ENCODE results near the gene SAFB2. TPM values are rescaled to one million over a fixed set of nuclear protein-coding genes. Genes with fewer than 3 reads are reported as not detected.

SAFB2 gene
- total RNA-seq, 6 experiments from 2014 or later, result 30.4 to 41.8 (median 37.3) TPM

- H3K27me3 Mint-ChIP-seq (ENCODE audit: insufficient read depth), result no peaks in the 10 kb centered on the region
- DNase-seq, result no peak
- H3K9me3 Mint-ChIP-seq, result no peaks in the 10 kb centered on the region
- no peak overlapping the region for H3K4me3 Mint-ChIP-seq
- H3K36me3 Mint-ChIP-seq (ENCODE audit: low read depth), result no peaks in the 10 kb centered on the region
- peaks cover 11% of the 10 kb centered on the region for H3K4me1 Mint-ChIP-seq (ENCODE audit: low read depth)
- H3K27ac Mint-ChIP-seq, result no peak overlapping the region
- no peak for TF ChIP-seq CTCF (IDR thresholded peaks at IDR 0.05)
These were observed 43.3 kb downstream of the SAFB2 start for GRCh38 chr19:5579286-5579685.

DNA sequence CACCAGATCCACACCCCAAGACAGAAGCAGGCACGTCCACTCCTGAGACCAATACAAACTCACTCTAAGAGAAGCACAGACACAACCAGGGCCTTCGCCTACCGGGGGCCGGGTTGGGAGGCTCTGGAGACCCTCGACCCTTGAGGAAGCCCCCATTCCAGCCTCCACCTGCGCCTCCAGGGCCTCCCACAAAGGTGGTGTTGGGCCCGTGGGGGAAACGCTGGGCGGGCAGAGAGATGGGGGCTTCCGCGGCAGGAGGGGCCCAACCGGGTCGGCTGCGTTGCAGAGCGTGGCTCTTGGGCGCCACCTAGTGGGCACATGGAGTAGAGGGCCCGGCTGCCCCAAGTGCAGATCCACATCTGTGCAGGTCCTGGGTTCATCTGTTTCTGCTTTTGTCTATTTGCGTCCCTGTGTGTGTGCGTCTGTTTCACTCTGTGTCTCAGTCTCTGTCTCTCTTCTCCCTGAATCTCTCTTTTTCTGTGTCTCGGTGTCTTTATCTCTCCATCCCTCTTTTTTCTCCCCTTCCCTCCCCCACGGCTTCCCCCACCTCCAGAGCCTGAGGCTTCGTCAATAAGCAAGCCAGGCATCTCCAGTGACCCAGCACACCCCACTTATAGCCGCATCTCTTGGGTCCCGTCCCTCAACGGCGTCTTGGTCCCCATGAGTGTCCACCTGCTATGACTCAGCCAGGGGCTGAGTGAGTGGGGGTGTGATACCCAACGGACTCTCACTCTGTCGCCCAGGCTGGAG is 44.3 kb downstream of the SAFB2 start:
- Mint-ChIP-seq H3K27me3 (ENCODE audit: insufficient read depth) (no peaks in the 10 kb centered on the region), H3K4me3 (peak overlapping the region; percentile 62), H3K27ac (no peak overlapping the region), H3K9me3 (no peaks in the 10 kb centered on the region), H3K36me3 (ENCODE audit: low read depth) (no peaks in the 10 kb centered on the region), H3K4me1 (ENCODE audit: low read depth) (peaks cover 11% of the 10 kb centered on the region)
- peak; percentile 100 for TF ChIP-seq CTCF (IDR thresholded peaks at IDR 0.05)
- DNase-seq, result peak; percentile 9

- H3K27me3 Mint-ChIP-seq (ENCODE audit: insufficient read depth), result no peaks in the 10 kb centered on the region
- H3K4me1 Mint-ChIP-seq (ENCODE audit: low read depth), result peaks cover 11% of the 10 kb centered on the region
- no peak overlapping the region for H3K4me3 Mint-ChIP-seq
- H3K36me3 Mint-ChIP-seq (ENCODE audit: low read depth), result no peaks in the 10 kb centered on the region
- no peak for DNase-seq
- no peak overlapping the region for H3K27ac Mint-ChIP-seq
- H3K9me3 Mint-ChIP-seq, result no peaks in the 10 kb centered on the region
- no peak for TF ChIP-seq CTCF (IDR thresholded peaks at IDR 0.05)
These were observed 47.0 kb downstream of the SAFB2 start for GRCh38 chr19:5575590-5575989.

- Mint-ChIP-seq H3K9me3 (no peaks in the 10 kb centered on the region), H3K27ac (no peak overlapping the region), H3K36me3 (ENCODE audit: low read depth) (no peaks in the 10 kb centered on the region), H3K27me3 (ENCODE audit: insufficient read depth) (no peaks in the 10 kb centered on the region), H3K4me1 (ENCODE audit: low read depth) (peaks cover 3% of the 10 kb centered on the region), H3K4me3 (no peak overlapping the region)
- DNase-seq, result no peak
- no peak for TF ChIP-seq CTCF (IDR thresholded peaks at IDR 0.05)
These were observed 49.9 kb downstream of the SAFB2 start for GRCh38 chr19:5572556-5573286.

DNA sequence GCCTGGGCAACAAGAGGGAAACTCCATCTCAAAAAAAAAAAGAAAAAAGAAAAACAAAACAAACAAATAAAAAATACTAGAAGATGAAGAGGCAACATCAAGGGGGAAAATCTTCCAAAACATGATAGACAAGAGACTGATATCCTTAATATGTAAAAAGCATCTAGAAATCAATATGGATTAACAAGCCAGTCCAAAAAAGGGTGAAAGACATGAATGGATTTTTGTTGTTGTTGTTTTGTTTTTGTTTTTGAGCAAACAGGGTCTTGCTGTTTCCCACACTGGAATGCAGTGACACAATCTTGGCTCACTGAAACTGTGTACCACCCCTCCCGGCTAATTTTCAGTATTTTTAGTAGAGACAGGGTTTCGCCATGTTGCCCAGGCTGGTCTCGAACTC is 50.8 kb downstream of the SAFB2 start:
- Mint-ChIP-seq H3K27ac (no peak overlapping the region), H3K4me3 (no peak overlapping the region), H3K36me3 (ENCODE audit: low read depth) (no peaks in the 10 kb centered on the region), H3K27me3 (ENCODE audit: insufficient read depth) (no peaks in the 10 kb centered on the region), H3K9me3 (no peaks in the 10 kb centered on the region), H3K4me1 (ENCODE audit: low read depth) (no peaks in the 10 kb centered on the region)
- TF ChIP-seq CTCF (IDR thresholded peaks at IDR 0.05), result no peak
- DNase-seq, result no peak
